IPS-15b (cell line): ENCODE measurements around the gene PTTG1.

Experiments used
- H3K27me3 ChIP-seq: one replicate; pipeline ENCODE4 v1.6.1; 2013; ENCODE audit warnings: low read length; ENCODE audit not compliant: control insufficient read depth, insufficient read depth
- H3K36me3 ChIP-seq: one replicate; pipeline ENCODE4 v1.6.1; 2013; ENCODE audit warnings: low read length; ENCODE audit not compliant: control insufficient read depth, insufficient read depth
- H3K4me1 ChIP-seq: one replicate; pipeline ENCODE4 v1.6.1; 2013; ENCODE audit warnings: mild to moderate bottlenecking, low read length; ENCODE audit not compliant: control insufficient read depth, insufficient read depth
- H3K4me3 ChIP-seq: one replicate; pipeline ENCODE4 v1.5.1; 2013; ENCODE audit warnings: low read depth, low read length
- H3K9ac ChIP-seq: one replicate; pipeline ENCODE4 v1.6.1; 2013; ENCODE audit warnings: low read depth, mild to moderate bottlenecking, low read length
- H3K9me3 ChIP-seq: one replicate; pipeline ENCODE4 v1.6.1; 2013; ENCODE audit warnings: mild to moderate bottlenecking, low read length; ENCODE audit not compliant: control insufficient read depth, insufficient read depth

The PTTG1 gene

GRCh38 chr5:160421625-160422258 lies at the start of gene PTTG1:
Gene PTTG1, plus strand, starts transcription at chr5:160421855. Its CDS starts 458 bp downstream, at chr5:160422313.
- H3K9ac ChIP-seq: peak within 1 kb of the TSS; percentile 66
- peak within 1 kb of the TSS; percentile 79 for H3K4me3 ChIP-seq
- no peaks in the 10 kb centered on the region for H3K27me3 ChIP-seq
- H3K9me3 ChIP-seq: no peaks in the 10 kb centered on the region
- peaks cover 5% of the 10 kb centered on the region for H3K36me3 ChIP-seq
- H3K4me1 ChIP-seq: peaks cover 18% of the 10 kb centered on the region

GRCh38 chr5:160375166-160375565 lies 46.5 kb upstream of the PTTG1 start:
- Histone ChIP-seq H3K36me3 (no peaks in the 10 kb centered on the region), H3K4me1 (no peaks in the 10 kb centered on the region), H3K9me3 (no peaks in the 10 kb centered on the region), H3K4me3 (no peak overlapping the region), H3K9ac (no peak overlapping the region), H3K27me3 (peaks cover 31% of the 10 kb centered on the region)

GRCh38 chr5:160375701-160376100 lies 46.0 kb upstream of the PTTG1 start:
- H3K9me3 ChIP-seq: no peaks in the 10 kb centered on the region
- H3K27me3 ChIP-seq: peaks cover 29% of the 10 kb centered on the region
- H3K4me3 ChIP-seq: no peak overlapping the region
- no peaks in the 10 kb centered on the region for H3K4me1 ChIP-seq
- no peak overlapping the region for H3K9ac ChIP-seq
- H3K36me3 ChIP-seq: no peaks in the 10 kb centered on the region

GRCh38 chr5:160376416-160376815 lies 45.2 kb upstream of the PTTG1 start:
- Histone ChIP-seq H3K9me3 (no peaks in the 10 kb centered on the region), H3K4me3 (no peak overlapping the region), H3K36me3 (no peaks in the 10 kb centered on the region), H3K9ac (no peak overlapping the region), H3K4me1 (no peaks in the 10 kb centered on the region), H3K27me3 (peaks cover 22% of the 10 kb centered on the region)

GRCh38 chr5:160377651-160378050 lies 44.0 kb upstream of the PTTG1 start:
- H3K4me3 ChIP-seq: no peak overlapping the region
- no peaks in the 10 kb centered on the region for H3K9me3 ChIP-seq
- H3K36me3 ChIP-seq: no peaks in the 10 kb centered on the region
- H3K4me1 ChIP-seq: no peaks in the 10 kb centered on the region
- H3K27me3 ChIP-seq: peaks cover 10% of the 10 kb centered on the region
- H3K9ac ChIP-seq: no peak overlapping the region

- H3K9me3 ChIP-seq: no peaks in the 10 kb centered on the region
- peaks cover 10% of the 10 kb centered on the region for H3K27me3 ChIP-seq
- H3K4me3 ChIP-seq: no peak overlapping the region
- H3K9ac ChIP-seq: no peak overlapping the region
- H3K4me1 ChIP-seq: no peaks in the 10 kb centered on the region
- H3K36me3 ChIP-seq: no peaks in the 10 kb centered on the region
These were observed 43.3 kb upstream of the PTTG1 start for GRCh38 chr5:160378330-160378729.

GRCh38 chr5:160379511-160379910 lies 42.1 kb upstream of the PTTG1 start:
- H3K4me1 ChIP-seq: no peaks in the 10 kb centered on the region
- H3K27me3 ChIP-seq: peaks cover 4% of the 10 kb centered on the region
- H3K4me3 ChIP-seq: no peak overlapping the region
- no peaks in the 10 kb centered on the region for H3K9me3 ChIP-seq
- no peak overlapping the region for H3K9ac ChIP-seq
- no peaks in the 10 kb centered on the region for H3K36me3 ChIP-seq

- Histone ChIP-seq H3K9ac (no peak overlapping the region), H3K4me1 (no peaks in the 10 kb centered on the region), H3K4me3 (no peak overlapping the region), H3K27me3 (peaks cover 2% of the 10 kb centered on the region), H3K36me3 (no peaks in the 10 kb centered on the region), H3K9me3 (no peaks in the 10 kb centered on the region)
These were observed 41.6 kb upstream of the PTTG1 start for GRCh38 chr5:160380041-160380440.

- Histone ChIP-seq H3K36me3 (no peaks in the 10 kb centered on the region), H3K4me3 (no peak overlapping the region), H3K27me3 (no peaks in the 10 kb centered on the region), H3K9ac (no peak overlapping the region), H3K4me1 (no peaks in the 10 kb centered on the region), H3K9me3 (no peaks in the 10 kb centered on the region)
These were observed 39.3 kb upstream of the PTTG1 start for GRCh38 chr5:160382346-160382745.

- Histone ChIP-seq H3K9me3 (no peaks in the 10 kb centered on the region), H3K4me1 (no peaks in the 10 kb centered on the region), H3K36me3 (no peaks in the 10 kb centered on the region), H3K9ac (no peak overlapping the region), H3K4me3 (no peak overlapping the region), H3K27me3 (no peaks in the 10 kb centered on the region)
These were observed 37.0 kb upstream of the PTTG1 start for GRCh38 chr5:160384681-160385080.

- Histone ChIP-seq H3K9me3 (no peaks in the 10 kb centered on the region), H3K4me1 (no peaks in the 10 kb centered on the region), H3K27me3 (no peaks in the 10 kb centered on the region), H3K4me3 (no peak overlapping the region), H3K9ac (no peak overlapping the region), H3K36me3 (no peaks in the 10 kb centered on the region)
These were observed 36.2 kb upstream of the PTTG1 start for GRCh38 chr5:160385496-160385895.

- no peak overlapping the region for H3K9ac ChIP-seq
- no peak overlapping the region for H3K4me3 ChIP-seq
- H3K4me1 ChIP-seq: no peaks in the 10 kb centered on the region
- no peaks in the 10 kb centered on the region for H3K9me3 ChIP-seq
- H3K27me3 ChIP-seq: no peaks in the 10 kb centered on the region
- H3K36me3 ChIP-seq: no peaks in the 10 kb centered on the region
These were observed 34.2 kb upstream of the PTTG1 start for GRCh38 chr5:160387445-160387844.
